H9 (cell line): ENCODE results near the gene DNLZ. TPM values are rescaled to one million over a fixed set of nuclear protein-coding genes. Genes with fewer than 3 reads are reported as not detected.

Experiments
- DNase-seq: peaks from one replicate; pipeline ENCODE4 v3.0.0-alpha.2; 2017
- H2AFZ ChIP-seq: one replicate; pipeline ENCODE4 v1.6.1; 2013; ENCODE audit warnings: mild to moderate bottlenecking, low read length, control low read depth, moderate library complexity
- H2AK5ac ChIP-seq: 2 replicates; pipeline ENCODE4 v1.6.1; 2013; ENCODE audit warnings: low read length, control low read depth, mixed read lengths; ENCODE audit not compliant: insufficient read length
- H2BK120ac ChIP-seq: one replicate; pipeline ENCODE4 v1.6.1; 2013; ENCODE audit warnings: low read depth, mild to moderate bottlenecking, low read length, control low read depth, inconsistent platforms; ENCODE audit not compliant: poor library complexity, severe bottlenecking
- H2BK12ac ChIP-seq: 2 replicates; pipeline ENCODE4 v1.6.1; 2013; ENCODE audit warnings: low read length, control low read depth, mixed read lengths, low read depth; ENCODE audit not compliant: insufficient read length
- H2BK15ac ChIP-seq: 2 replicates; pipeline ENCODE4 v1.6.1; 2013; ENCODE audit warnings: low read depth, low read length, control low read depth
- H2BK20ac ChIP-seq: one replicate; pipeline ENCODE4 v1.6.1; 2013; ENCODE audit warnings: low read depth, mild to moderate bottlenecking, low read length, control low read depth, inconsistent platforms; ENCODE audit not compliant: poor library complexity, severe bottlenecking
- H2BK5ac ChIP-seq: 2 replicates; pipeline ENCODE4 v1.6.1; 2013; ENCODE audit warnings: low read length, control low read depth, mixed read lengths; ENCODE audit not compliant: insufficient read length
- H3K14ac ChIP-seq: 2 replicates; pipeline ENCODE4 v1.6.1; 2013; ENCODE audit warnings: low read length, control low read depth; ENCODE audit not compliant: insufficient read depth
- H3K18ac ChIP-seq: 2 replicates; pipeline ENCODE4 v1.6.1; 2013; ENCODE audit warnings: low read depth, mild to moderate bottlenecking, mixed read lengths, low read length, control low read depth; ENCODE audit not compliant: insufficient read length
- H3K23ac ChIP-seq: 2 replicates; pipeline ENCODE4 v1.6.1; 2013; ENCODE audit warnings: low read length, control low read depth, mixed read lengths, low read depth; ENCODE audit not compliant: insufficient read length
- H3K23me2 ChIP-seq: 2 replicates; pipeline ENCODE4 v1.6.1; 2013; ENCODE audit warnings: low read depth, mild to moderate bottlenecking, mixed read lengths, low read length, control low read depth; ENCODE audit not compliant: insufficient read length, poor library complexity, severe bottlenecking
- H3K27ac ChIP-seq: 2 replicates; pipeline ENCODE4 v1.5.1; 2013; ENCODE audit warnings: low read length, control low read depth, mixed read lengths, low read depth; ENCODE audit not compliant: insufficient read length
- H3K27me3 ChIP-seq: 2 replicates; pipeline ENCODE4 v1.6.1; 2013; ENCODE audit warnings: low read length, control low read depth, inconsistent platforms; ENCODE audit not compliant: insufficient read depth
- H3K4ac ChIP-seq: 2 replicates; pipeline ENCODE4 v1.6.1; 2013; ENCODE audit warnings: low read depth, mild to moderate bottlenecking, control low read depth, inconsistent platforms, low read length, moderate library complexity
- H3K4me1 ChIP-seq: 2 replicates; pipeline ENCODE4 v1.6.1; 2013; ENCODE audit warnings: low read length, control low read depth, inconsistent platforms; ENCODE audit not compliant: insufficient read depth
- H3K4me2 ChIP-seq: 2 replicates; pipeline ENCODE4 v1.6.1; 2013; ENCODE audit warnings: low read length, control low read depth, mixed read lengths; ENCODE audit not compliant: insufficient read length, insufficient read depth
- H3K56ac ChIP-seq: 2 replicates; pipeline ENCODE4 v1.6.1; 2013; ENCODE audit warnings: low read depth, mild to moderate bottlenecking, mixed read lengths, low read length, control low read depth; ENCODE audit not compliant: insufficient read length
- H3K79me1 ChIP-seq: 2 replicates; pipeline ENCODE4 v1.6.1; 2013; ENCODE audit warnings: low read depth, mild to moderate bottlenecking, moderate library complexity, low read length, control low read depth, inconsistent platforms; ENCODE audit not compliant: insufficient read depth, poor library complexity, severe bottlenecking
- H3K79me2 ChIP-seq: 2 replicates; pipeline ENCODE4 v1.6.1; 2013; ENCODE audit warnings: low read length, control low read depth, inconsistent platforms; ENCODE audit not compliant: insufficient read depth
- H3K9ac ChIP-seq: 2 replicates; pipeline ENCODE4 v1.6.1; 2013; ENCODE audit warnings: low read length, control low read depth, mixed read lengths; ENCODE audit not compliant: insufficient read length; ENCODE audit errors: extremely low read depth
- H3K9me3 ChIP-seq: one replicate; pipeline ENCODE4 v1.6.1; 2013; ENCODE audit warnings: low read depth, low read length, inconsistent platforms; ENCODE audit not compliant: control insufficient read depth
- H3T11ph ChIP-seq: one replicate; pipeline ENCODE4 v1.6.1; 2013; ENCODE audit warnings: mild to moderate bottlenecking, low read length, control low read depth, inconsistent platforms
- H4K20me1 ChIP-seq: one replicate; pipeline ENCODE4 v1.6.1; 2013; ENCODE audit not compliant: control insufficient read depth, insufficient read length, insufficient read depth
- H4K5ac ChIP-seq: 2 replicates; pipeline ENCODE4 v1.6.1; 2013; ENCODE audit warnings: low read depth, mild to moderate bottlenecking, mixed read lengths, low read length, control low read depth; ENCODE audit not compliant: insufficient read length
- H4K8ac ChIP-seq: replicated peaks from 2 replicates; pipeline ENCODE4 v1.6.1; 2013; ENCODE audit warnings: low read length, control low read depth, mixed read lengths, low read depth; ENCODE audit not compliant: insufficient read length
- H4K91ac ChIP-seq: 2 replicates; pipeline ENCODE4 v1.6.1; 2013; ENCODE audit warnings: low read depth, mild to moderate bottlenecking, moderate library complexity, mixed read lengths, low read length, control low read depth; ENCODE audit not compliant: insufficient read length
- H3K27ac Mint-ChIP-seq, 3 experiments: 2 replicates in 2 of 3; 3 replicates in 1 of 3; pipeline ENCODE4 v1.8.0; 2020 to 2021; ENCODE audit warnings: mixed read lengths in 3 of 3, mild to moderate bottlenecking in 1 of 3, moderate library complexity in 1 of 3
- H3K27me3 Mint-ChIP-seq: 2 replicates; pipeline ENCODE4 v1.8.0; 2021; ENCODE audit warnings: low read depth, mild to moderate bottlenecking, moderate library complexity, mixed read lengths
- H3K36me3 Mint-ChIP-seq, 3 experiments: 2 replicates in 2 of 3; 3 replicates in 1 of 3; pipeline ENCODE4 v1.8.0; 2020 to 2021; ENCODE audit warnings: low read depth in 3 of 3, mixed read lengths in 3 of 3; ENCODE audit not compliant: insufficient read depth in 1 of 3
- H3K4me1 Mint-ChIP-seq, 2 experiments: 2 replicates each; pipeline ENCODE4 v1.8.0; 2020; ENCODE audit warnings: mixed read lengths in 2 of 2
- H3K4me3 Mint-ChIP-seq, 2 experiments: 2 replicates in 1 of 2; 3 replicates in 1 of 2; pipeline ENCODE4 v1.8.0; 2020 to 2021; ENCODE audit warnings: mild to moderate bottlenecking in 2 of 2, mixed read lengths in 2 of 2, moderate library complexity in 1 of 2
- H3K9me3 Mint-ChIP-seq, 2 experiments: 2 replicates in 1 of 2; 3 replicates in 1 of 2; pipeline ENCODE4 v1.8.0; 2020; ENCODE audit warnings: mild to moderate bottlenecking in 2 of 2, mixed read lengths in 2 of 2, moderate library complexity in 1 of 2
- CTCF ChIP-seq: fragments of 200-600 bp; sonication (generic); conservative IDR thresholded peaks from 3 replicates; pipeline ENCODE4 v1.8.0; 2021; ENCODE audit warnings: antibody characterized with exemption, mild to moderate bottlenecking
- WGBS: extraction: QIAGEN DNeasy Blood & Tissue Kit; methylation state at CpG from one replicate; pipeline ENCODE4 v1.1.7; 2013; ENCODE audit warnings: missing lambda C conversion rate, low lambda C conversion rate, mixed read lengths; ENCODE audit not compliant: insufficient read length; ENCODE audit errors: extremely low coverage; 5-methylcytosine and 5-hydroxymethylcytosine counted together
- total RNA-seq: library from RNA; stranded (reverse); gene quantifications from 2 replicates; pipeline ENCODE4 v1.2.1, GENCODE V29; 2021

DNLZ gene
- total RNA-seq, 1 experiment from 2014 or later, result 24.8 TPM

- Histone ChIP-seq H2AFZ (no peak overlapping the region), H4K8ac (no peak overlapping the region), H3K27me3 (no peaks in the 10 kb centered on the region), H3K23me2 (no peaks in the 10 kb centered on the region), H3K4me1 (no peaks in the 10 kb centered on the region), H3K4ac (no peak overlapping the region), H3T11ph (no peak overlapping the region), H3K18ac (no peak overlapping the region), H2BK5ac (no peak overlapping the region), H3K9me3 (no peaks in the 10 kb centered on the region), H2BK20ac (no peak overlapping the region), H2BK120ac (no peak overlapping the region), H3K79me2 (no peaks in the 10 kb centered on the region), H2BK12ac (no peak overlapping the region), H3K27ac (no peak overlapping the region), H3K14ac (no peak overlapping the region), H2BK15ac (no peak overlapping the region), H4K20me1 (no peaks in the 10 kb centered on the region), H3K4me2 (no peak overlapping the region), H3K79me1 (no peaks in the 10 kb centered on the region), H4K91ac (no peak overlapping the region), H3K23ac (no peak overlapping the region), H3K9ac (no peak overlapping the region), H4K5ac (no peak overlapping the region), H2AK5ac (no peak overlapping the region), H3K56ac (no peak overlapping the region)
- Mint-ChIP-seq H3K9me3 (no peaks in the 10 kb centered on the region), H3K27me3 (no peaks in the 10 kb centered on the region), H3K4me1 (peaks cover 0 to 5% of the 10 kb centered on the region in 2 experiments; a peak in 1 of 4 replicates), H3K36me3 (peaks cover 0 to 14% (median 6%) of the 10 kb centered on the region in 3 experiments; a peak in 4 of 7 replicates), H3K4me3 (no peak overlapping the region), H3K27ac (no peak overlapping the region)
- no CpG with 5 or more reads among the region's 21 CpGs for WGBS
- TF ChIP-seq CTCF, result no peak
- DNase-seq, result no peak
These were observed 8.5 kb upstream of the DNLZ start for GRCh38 chr9:136372006-136372405.
